ENCODE results near the gene ITPA.
"Not testable (repeated sequence)": the region's sequence is repeated elsewhere in the genome, so short reads cannot be mapped to it uniquely, and the experiment has no call there.

Gene ITPA

GRCh38 chr20:3173610-3174441, 35.5 kb upstream of the ITPA start:
- peak in 1 of 2 experiments; percentile 71 for DNase-seq

GRCh38 chr20:3174442-3175261, 34.6 kb upstream of the ITPA start:
- peak in 1 of 2 experiments; percentile 33 for DNase-seq

DNA sequence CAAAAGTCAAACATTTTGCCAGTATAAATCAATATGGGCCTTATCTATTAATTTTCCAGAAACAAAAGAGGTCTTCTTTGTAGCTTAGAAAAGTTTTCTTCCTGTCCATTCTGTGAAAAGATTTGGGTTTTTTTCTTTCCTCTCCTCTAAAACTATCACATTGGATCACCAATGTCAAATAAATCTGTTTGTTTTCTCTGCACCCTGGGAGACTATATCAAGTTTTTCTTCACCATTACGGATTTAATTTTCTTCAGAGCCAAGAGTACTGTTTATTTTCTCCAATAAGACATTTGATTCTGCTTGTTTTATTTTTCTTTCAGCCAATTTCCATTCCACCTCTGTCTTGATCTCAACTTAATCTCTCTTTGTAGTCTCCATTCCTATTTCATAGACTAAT, 34.0 kb upstream of the ITPA start:
- no peak for DNase-seq

DNA sequence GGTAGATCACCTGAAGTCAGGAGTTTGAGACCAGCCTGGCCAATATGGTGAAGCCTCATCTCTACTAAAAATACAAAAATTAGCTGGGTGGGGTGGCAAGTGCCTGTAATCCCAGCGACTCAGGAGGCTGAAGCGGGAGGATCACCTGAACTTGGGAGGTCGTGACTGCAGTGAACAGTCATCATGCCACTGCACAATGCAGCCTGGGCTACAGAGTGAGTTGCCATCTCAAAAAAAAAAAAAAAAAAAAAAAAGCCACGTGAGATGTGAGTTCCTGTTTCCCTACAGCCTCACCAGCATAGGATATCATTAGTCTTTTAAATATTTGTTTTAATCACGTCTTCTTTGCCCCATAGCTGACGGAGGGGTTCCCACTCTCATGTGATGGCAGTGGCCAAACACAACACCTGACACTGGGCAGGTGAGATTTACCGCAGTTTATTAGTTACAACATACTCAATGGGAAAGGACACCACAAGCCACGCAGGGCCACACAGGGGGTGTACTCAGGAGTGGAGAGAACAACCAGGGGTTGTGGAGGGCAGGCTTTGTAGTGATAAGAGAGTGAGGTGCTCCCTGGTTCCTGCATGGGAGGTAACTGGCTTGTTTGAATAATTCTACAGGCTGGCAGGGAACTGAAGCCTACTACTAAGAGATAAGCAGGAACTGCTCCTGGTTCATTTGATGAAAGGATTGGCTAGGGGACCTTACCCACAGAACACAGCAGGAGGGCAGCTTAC, 31.4 kb upstream of the ITPA start:
- no peak for DNase-seq

DNA sequence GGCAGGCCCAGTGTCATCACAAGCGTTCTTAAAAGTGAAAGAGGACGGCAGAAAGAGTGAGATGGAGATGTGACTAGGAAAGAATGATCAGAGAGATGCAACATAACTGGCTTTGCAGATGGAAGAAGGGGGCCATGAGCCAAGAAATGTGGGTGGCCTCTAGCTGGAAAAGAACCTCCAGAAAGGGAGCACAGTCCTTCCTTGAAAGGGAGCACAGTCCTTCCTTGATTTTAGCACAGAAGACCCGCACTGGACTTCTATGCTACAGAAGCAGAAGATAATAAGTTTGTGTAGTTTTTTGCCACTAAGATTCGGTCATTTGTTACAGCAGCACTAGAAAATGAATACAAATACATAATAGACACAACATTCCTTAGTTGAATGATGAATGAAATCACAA, 29.0 kb upstream of the ITPA start:
- DNase-seq, result no peak

DNA sequence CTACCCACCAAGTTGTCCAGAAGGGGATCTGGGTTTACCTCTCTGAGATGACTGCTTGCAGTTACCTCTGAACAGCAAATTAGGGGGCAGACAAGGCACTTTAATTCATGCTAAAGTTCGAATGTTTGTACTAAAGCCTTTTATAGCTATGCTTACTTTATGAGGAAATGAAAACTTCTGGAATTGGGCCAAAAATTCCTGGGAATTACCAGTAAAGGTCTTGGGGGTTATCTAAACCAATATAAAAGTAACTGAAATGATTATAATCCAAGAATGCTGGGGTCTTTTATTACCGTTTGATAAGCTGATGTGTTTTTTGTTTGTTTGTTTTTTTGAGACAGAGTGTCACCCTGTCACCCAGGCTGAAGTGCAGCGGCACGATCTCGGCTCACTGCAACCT, 28.0 kb upstream of the ITPA start:
- DNase-seq, result no peak

GRCh38 chr20:3182429-3182828, 26.9 kb upstream of the ITPA start:
- DNase-seq, result not testable (repeated sequence)

DNA sequence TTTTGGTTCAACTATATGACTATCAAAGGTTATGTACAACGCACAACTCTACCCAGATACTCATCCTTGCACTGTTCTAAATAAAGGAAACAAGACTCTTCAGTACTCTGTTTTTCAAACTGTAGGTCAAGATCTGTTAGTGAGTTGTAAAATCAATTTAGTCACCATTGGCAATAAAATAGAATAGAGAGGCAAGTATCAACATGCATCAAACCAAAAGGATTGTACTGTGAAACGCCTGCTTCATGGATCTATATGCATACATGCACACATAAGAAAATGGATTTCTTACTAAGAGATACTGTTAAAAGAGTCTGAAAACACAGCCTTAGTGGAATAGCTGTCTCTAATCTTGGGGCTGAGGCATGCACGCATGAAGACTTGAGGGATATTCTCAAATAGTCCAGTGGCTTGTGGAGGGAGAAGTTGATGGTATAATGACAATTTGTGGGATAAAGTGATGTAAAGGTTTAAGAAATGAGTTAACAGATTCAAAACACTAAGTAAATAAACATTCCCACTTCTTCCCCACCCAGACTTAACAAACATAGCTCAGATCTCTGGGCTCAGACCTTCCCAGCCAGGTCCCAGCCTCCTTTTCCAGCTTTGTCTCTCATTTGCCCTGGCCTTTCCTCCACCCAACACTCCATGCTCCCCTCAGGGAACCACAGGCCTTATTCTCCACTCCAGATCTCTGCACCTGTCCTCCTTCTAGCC, 25.2 kb upstream of the ITPA start:
- no peak for DNase-seq

DNA sequence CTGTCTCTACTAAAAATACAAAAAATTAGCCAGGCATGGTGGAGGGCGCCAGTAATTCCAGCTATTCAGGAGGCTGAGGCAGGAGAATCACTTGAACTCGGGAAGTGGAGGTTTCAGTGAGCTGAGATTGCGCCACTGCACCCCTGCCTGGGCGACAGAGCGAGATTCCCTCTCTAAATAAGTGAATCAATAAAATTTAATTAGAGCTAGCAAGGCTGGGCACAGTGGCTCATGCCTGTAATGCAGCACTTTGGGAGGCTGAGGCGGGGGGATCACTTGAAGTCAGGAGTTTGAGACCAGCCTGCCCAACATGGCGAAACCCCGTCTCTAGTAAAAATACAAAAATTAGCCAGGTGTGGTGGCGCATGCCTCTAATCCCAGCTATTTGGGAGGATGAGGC, 21.4 kb upstream of the ITPA start:
- DNase-seq, result not testable (repeated sequence)

DNA sequence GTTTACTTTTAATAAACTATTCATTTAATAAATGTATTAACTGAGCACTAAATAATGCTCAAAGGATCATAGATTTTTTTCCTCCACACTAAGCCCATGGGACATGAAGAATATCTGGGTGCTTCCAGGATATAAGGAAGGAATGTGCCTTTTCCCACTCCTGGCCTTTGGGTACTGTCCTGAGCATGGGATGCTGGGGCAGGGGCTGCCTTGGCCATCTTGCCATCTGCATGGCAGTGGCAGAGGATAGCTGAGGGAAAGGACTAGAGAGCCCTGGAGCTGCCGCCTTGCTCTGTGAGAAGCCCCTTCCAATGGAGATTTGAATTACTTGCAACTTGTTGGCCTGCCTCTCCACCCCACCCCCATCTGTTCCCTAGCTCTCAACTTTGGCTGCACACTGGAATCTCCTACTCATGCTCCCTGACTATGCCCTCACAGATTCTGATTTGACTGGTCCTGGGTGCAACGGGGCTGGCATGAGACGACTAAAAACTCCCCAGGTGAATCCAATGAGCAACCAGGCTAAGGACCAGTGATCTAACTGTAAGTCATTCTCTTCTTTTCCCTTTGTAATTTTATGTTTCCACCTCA, 20.4 kb upstream of the ITPA start:
- DNase-seq, result no peak

- DNase-seq, result no peak
Observed at GRCh38 chr20:3189561-3190131, 19.7 kb upstream of the ITPA start.

DNA sequence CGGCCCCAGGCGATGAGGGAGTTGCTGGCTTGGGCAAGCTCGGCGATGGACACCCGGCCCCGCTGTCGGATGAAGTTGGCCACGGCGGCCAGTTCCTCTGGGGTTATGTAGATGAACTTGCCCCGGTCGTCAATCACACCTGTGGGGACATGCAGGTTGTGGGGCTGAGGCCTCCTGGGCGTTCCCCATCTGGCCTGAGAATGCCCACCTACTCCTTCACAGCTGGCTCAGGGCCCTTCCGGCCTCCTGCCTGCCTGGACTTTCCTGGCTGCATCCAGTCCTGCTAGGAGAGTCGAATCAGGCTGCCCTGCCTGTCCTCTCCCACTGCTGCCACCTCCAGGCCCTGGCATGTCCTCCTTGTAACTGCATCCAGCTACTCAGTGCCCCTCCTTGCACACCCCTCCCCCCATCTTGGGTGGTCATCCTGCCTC, 18.6 kb upstream of the ITPA start:
- DNase-seq, result no peak

GRCh38 chr20:3192226-3193015, 16.9 kb upstream of the ITPA start:
- DNase-seq, result no peak

GRCh38 chr20:3193806-3194616, 15.3 kb upstream of the ITPA start:
- no peak for DNase-seq

GRCh38 chr20:3194617-3195280, 14.5 kb upstream of the ITPA start:
- no peak for DNase-seq

DNA sequence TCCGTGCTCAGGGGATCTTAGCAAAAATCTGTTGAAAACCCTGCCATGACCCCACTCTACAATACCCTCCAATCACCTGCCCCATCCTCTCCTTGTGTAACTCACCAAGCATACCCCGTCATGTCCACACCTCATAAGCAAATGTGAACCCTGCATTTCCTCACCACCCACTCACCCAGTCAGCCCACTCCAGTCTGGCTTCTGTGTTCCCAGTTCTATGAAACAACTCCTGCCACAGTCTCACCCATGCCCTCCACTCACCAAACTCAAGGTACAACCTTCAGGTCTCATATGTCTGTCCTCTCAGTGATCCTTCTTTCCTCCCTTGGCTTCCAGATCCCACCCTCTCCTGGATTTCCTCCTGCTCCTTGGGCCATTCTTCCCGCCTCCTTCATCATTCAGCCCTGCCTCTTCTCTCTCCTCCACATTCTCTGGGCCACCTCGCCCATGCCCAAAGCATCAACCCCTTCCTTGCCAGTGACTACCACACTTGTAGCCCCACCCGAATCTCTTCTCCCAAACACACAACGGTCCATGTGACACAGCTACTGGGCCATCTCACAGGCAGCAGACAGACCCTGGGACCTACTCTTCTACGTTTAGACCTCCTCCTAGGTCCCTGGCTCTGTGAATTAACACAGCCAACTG, 13.6 kb upstream of the ITPA start:
- DNase-seq, result no peak

DNA sequence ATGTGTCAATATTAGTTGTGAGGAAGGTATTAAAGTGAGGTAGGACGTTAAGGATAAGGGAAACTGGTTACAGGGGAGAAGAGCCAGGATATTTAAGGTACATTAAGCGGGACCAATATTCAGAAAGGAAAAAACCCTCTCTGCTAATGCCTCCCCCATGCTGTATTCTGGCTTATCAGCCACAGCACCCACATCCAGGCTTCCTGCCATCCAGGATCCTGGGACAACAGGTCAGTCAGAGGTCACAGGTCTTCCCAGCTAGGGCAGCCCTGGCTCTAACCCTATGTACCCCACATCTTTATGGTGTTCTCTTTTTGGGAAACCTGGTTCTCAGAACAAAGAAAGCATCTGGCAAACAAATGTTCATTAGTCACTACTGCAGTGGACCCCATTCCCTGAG, 10.1 kb upstream of the ITPA start:
- no peak for DNase-seq

- DNase-seq, result no peak
Observed at GRCh38 chr20:3199976-3200755, 9.1 kb upstream of the ITPA start.
